ENCODE measurements around the gene PRRT4.

Gene PRRT4

GRCh38 chr7:128387216-128388144, 26.0 kb upstream of the PRRT4 start:
- no peaks in the 10 kb centered on the region for H3K9me3 ChIP-seq (replicated peaks in 1 of 2; ENCODE audit: control insufficient read depth in 2 of 2, insufficient read depth in 1 of 2, low read depth in 1 of 2, low read length in 2 of 2)
- no peak overlapping the region for H4K91ac ChIP-seq (ENCODE audit: low read depth, low read length, poor library complexity)
- peak overlapping the region; percentile 73 for H2AFZ ChIP-seq (ENCODE audit: low read length)
- no peak overlapping the region for H2AK5ac ChIP-seq (ENCODE audit: low read depth, low read length)
- peaks cover 0 to 7% of the 10 kb centered on the region in 2 donors for H3K36me3 ChIP-seq (replicated peaks in 1 of 2; ENCODE audit: control insufficient read depth in 2 of 2, insufficient read depth in 2 of 2, low read length in 2 of 2)
- H2BK5ac ChIP-seq (ENCODE audit: low read length): peak overlapping the region; percentile 50
- peaks cover 0 to 28% (median 0%) of the 10 kb centered on the region in 3 experiments for H3K27me3 ChIP-seq (ENCODE audit: control insufficient read depth in 3 of 3, insufficient read depth in 3 of 3, low read depth in 1 of 3, low read length in 3 of 3)
- peak overlapping the region; percentile 2 for H3K27ac ChIP-seq (replicated peaks; ENCODE audit: low read length)
- no peak overlapping the region for H2BK12ac ChIP-seq (ENCODE audit: low read length)
- H3K79me1 ChIP-seq (ENCODE audit: low read depth, low read length): no peaks in the 10 kb centered on the region
- H3K4me3 ChIP-seq (ENCODE audit: low read length in 2 of 2): no peak overlapping the region
- H2BK120ac ChIP-seq (ENCODE audit: low read depth, low read length): no peak overlapping the region
- H3K14ac ChIP-seq (ENCODE audit: low read length): no peak overlapping the region
- no peak overlapping the region for H3K23ac ChIP-seq (ENCODE audit: low read depth, low read length, poor library complexity)
- no CpG with 5 or more reads among the region's 24 CpGs for WGBS, 2 donors (ENCODE audit: extremely low coverage in 2 of 2, insufficient read length in 2 of 2, insufficient replicate concordance in 1 of 2)
- H3K4me1 ChIP-seq (ENCODE audit: control insufficient read depth in 2 of 2, insufficient read depth in 1 of 2, low read depth in 1 of 2, low read length in 2 of 2): peaks cover 29 to 31% of the 10 kb centered on the region in 2 donors
- peak overlapping the region; percentile 95 for H2BK15ac ChIP-seq (ENCODE audit: low read length)
- H3K9ac ChIP-seq (ENCODE audit: low read depth, low read length, poor library complexity): no peak overlapping the region
- H3K4ac ChIP-seq (ENCODE audit: low read length): no peak overlapping the region
- H3K18ac ChIP-seq (ENCODE audit: low read length): peak overlapping the region; percentile 29
- peak overlapping the region; percentile 13 for H3K4me2 ChIP-seq (ENCODE audit: insufficient read depth, low read length, poor library complexity, severe bottlenecking)
- peak; percentile 92 for DNase-seq (ENCODE audit: low spot score)
- H4K8ac ChIP-seq (ENCODE audit: low read depth, low read length): no peak overlapping the region

- no peak overlapping the region for H2AK5ac ChIP-seq (ENCODE audit: low read depth, low read length)
- H4K91ac ChIP-seq (ENCODE audit: low read depth, low read length, poor library complexity): no peak overlapping the region
- H3K9me3 ChIP-seq (replicated peaks in 1 of 2; ENCODE audit: control insufficient read depth in 2 of 2, insufficient read depth in 1 of 2, low read depth in 1 of 2, low read length in 2 of 2): no peaks in the 10 kb centered on the region
- H3K27me3 ChIP-seq (ENCODE audit: control insufficient read depth in 3 of 3, insufficient read depth in 3 of 3, low read depth in 1 of 3, low read length in 3 of 3): peaks cover 0 to 28% (median 0%) of the 10 kb centered on the region in 3 experiments
- no peak overlapping the region for H3K27ac ChIP-seq (replicated peaks; ENCODE audit: low read length)
- no peak overlapping the region for H3K9ac ChIP-seq (ENCODE audit: low read depth, low read length, poor library complexity)
- no peak overlapping the region for H2BK12ac ChIP-seq (ENCODE audit: low read length)
- no peak overlapping the region for H3K4me3 ChIP-seq (ENCODE audit: low read length in 2 of 2)
- DNase-seq (ENCODE audit: low spot score): no peak
- H3K4me1 ChIP-seq (ENCODE audit: control insufficient read depth in 2 of 2, insufficient read depth in 1 of 2, low read depth in 1 of 2, low read length in 2 of 2): peaks cover 29 to 35% of the 10 kb centered on the region in 2 donors
- no peak overlapping the region for H3K23ac ChIP-seq (ENCODE audit: low read depth, low read length, poor library complexity)
- no peak overlapping the region for H2BK15ac ChIP-seq (ENCODE audit: low read length)
- H3K79me1 ChIP-seq (ENCODE audit: low read depth, low read length): no peaks in the 10 kb centered on the region
- no peak overlapping the region for H4K8ac ChIP-seq (ENCODE audit: low read depth, low read length)
- H3K36me3 ChIP-seq (replicated peaks in 1 of 2; ENCODE audit: control insufficient read depth in 2 of 2, insufficient read depth in 2 of 2, low read length in 2 of 2): peaks cover 0 to 2% of the 10 kb centered on the region in 2 donors
- H2BK5ac ChIP-seq (ENCODE audit: low read length): no peak overlapping the region
- H3K18ac ChIP-seq (ENCODE audit: low read length): no peak overlapping the region
- H3K14ac ChIP-seq (ENCODE audit: low read length): no peak overlapping the region
- no peak overlapping the region for H3K4me2 ChIP-seq (ENCODE audit: insufficient read depth, low read length, poor library complexity, severe bottlenecking)
- no CpG with 5 or more reads among the region's 4 CpGs for WGBS, 2 donors (ENCODE audit: extremely low coverage in 2 of 2, insufficient read length in 2 of 2, insufficient replicate concordance in 1 of 2)
- no peak overlapping the region for H2AFZ ChIP-seq (ENCODE audit: low read length)
- no peak overlapping the region for H3K4ac ChIP-seq (ENCODE audit: low read length)
- no peak overlapping the region for H2BK120ac ChIP-seq (ENCODE audit: low read depth, low read length)
Observed at GRCh38 chr7:128385988-128386925, 24.8 kb upstream of the PRRT4 start.

DNA sequence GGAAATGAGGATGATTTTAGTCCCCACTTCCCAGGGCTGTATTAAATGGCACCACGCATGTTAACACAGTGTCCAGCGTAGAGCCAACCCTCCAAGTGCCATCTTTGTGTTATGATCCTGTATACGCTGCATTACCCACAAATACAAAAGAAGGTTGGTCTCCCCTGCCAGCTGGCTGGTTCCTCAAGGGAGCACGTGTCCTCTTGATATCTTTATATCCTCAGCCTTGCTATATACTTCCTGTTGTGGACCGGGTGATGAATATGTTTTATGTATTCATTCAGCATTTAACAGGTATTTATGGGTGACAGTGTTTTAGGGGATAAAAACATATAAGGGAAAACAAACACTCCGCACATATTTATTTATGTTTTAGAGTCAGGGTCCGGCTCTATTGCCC, 23.2 kb upstream of the PRRT4 start:
- Histone ChIP-seq H2BK15ac (ENCODE audit: low read length) (no peak overlapping the region), H3K23ac (ENCODE audit: low read depth, low read length, poor library complexity) (no peak overlapping the region), H3K4ac (ENCODE audit: low read length) (no peak overlapping the region), H2AFZ (ENCODE audit: low read length) (no peak overlapping the region), H3K4me2 (ENCODE audit: insufficient read depth, low read length, poor library complexity, severe bottlenecking) (no peak overlapping the region), H3K27ac (replicated peaks; ENCODE audit: low read length) (no peak overlapping the region), H2AK5ac (ENCODE audit: low read depth, low read length) (no peak overlapping the region), H2BK5ac (ENCODE audit: low read length) (no peak overlapping the region), H3K4me3 (ENCODE audit: low read length in 2 of 2) (no peak overlapping the region), H3K9me3 (replicated peaks in 1 of 2; ENCODE audit: control insufficient read depth in 2 of 2, insufficient read depth in 1 of 2, low read depth in 1 of 2, low read length in 2 of 2) (no peaks in the 10 kb centered on the region), H3K14ac (ENCODE audit: low read length) (no peak overlapping the region), H3K36me3 (replicated peaks in 1 of 2; ENCODE audit: control insufficient read depth in 2 of 2, insufficient read depth in 2 of 2, low read length in 2 of 2) (no peaks in the 10 kb centered on the region), H4K8ac (ENCODE audit: low read depth, low read length) (no peak overlapping the region), H3K4me1 (ENCODE audit: control insufficient read depth in 2 of 2, insufficient read depth in 1 of 2, low read depth in 1 of 2, low read length in 2 of 2) (peaks cover 33 to 42% of the 10 kb centered on the region in 2 donors), H3K27me3 (ENCODE audit: control insufficient read depth in 3 of 3, insufficient read depth in 3 of 3, low read depth in 1 of 3, low read length in 3 of 3) (peaks cover 0 to 28% (median 0%) of the 10 kb centered on the region in 3 experiments), H4K91ac (ENCODE audit: low read depth, low read length, poor library complexity) (no peak overlapping the region), H3K79me1 (ENCODE audit: low read depth, low read length) (no peaks in the 10 kb centered on the region), H2BK12ac (ENCODE audit: low read length) (no peak overlapping the region), H3K18ac (ENCODE audit: low read length) (no peak overlapping the region), H3K9ac (ENCODE audit: low read depth, low read length, poor library complexity) (no peak overlapping the region), H2BK120ac (ENCODE audit: low read depth, low read length) (no peak overlapping the region)
- no peak for DNase-seq (ENCODE audit: low spot score)
- no CpG with 5 or more reads among the region's 7 CpGs for WGBS, 2 donors (ENCODE audit: extremely low coverage in 2 of 2, insufficient read length in 2 of 2, insufficient replicate concordance in 1 of 2)

Measured in neuronal stem cell (in vitro differentiated cells).